ENCODE measurements around the gene USP43.
A peak's percentile ranks its signal among the peaks of the same experiment; 100 is the strongest.
"Not testable (repeated sequence)": the region's sequence is repeated elsewhere in the genome, so short reads cannot be mapped to it uniquely, and the experiment has no call there.

Gene USP43

GRCh38 chr17:9661027-9661426 is 15.7 kb downstream of the USP43 start:
- DNase-seq: no peak

- DNase-seq: not testable (repeated sequence)
Observed at GRCh38 chr17:9663511-9663910, 18.2 kb downstream of the USP43 start.

- no peak for DNase-seq
Observed at GRCh38 chr17:9666461-9667050, 21.2 kb downstream of the USP43 start.

GRCh38 chr17:9668517-9668916 is 23.2 kb downstream of the USP43 start:
- peak; percentile 33 for DNase-seq

- DNase-seq: no peak
Observed at GRCh38 chr17:9669551-9670008, 24.3 kb downstream of the USP43 start.

- no peak for DNase-seq
Observed at GRCh38 chr17:9670596-9670995, 25.3 kb downstream of the USP43 start.

GRCh38 chr17:9671559-9671958 is 26.2 kb downstream of the USP43 start:
- DNase-seq: no peak

- peak; percentile 2 for DNase-seq
Observed at GRCh38 chr17:9672266-9672665, 26.9 kb downstream of the USP43 start.

- DNase-seq: no peak
Observed at GRCh38 chr17:9672691-9673090, 27.4 kb downstream of the USP43 start.

GRCh38 chr17:9676084-9676483 is 30.8 kb downstream of the USP43 start:
- DNase-seq: no peak

- DNase-seq: peak; percentile 58
Observed at GRCh38 chr17:9676820-9677310, 31.5 kb downstream of the USP43 start.

- no peak for DNase-seq
Observed at GRCh38 chr17:9677411-9677810, 32.1 kb downstream of the USP43 start.

- no peak for DNase-seq
Observed at GRCh38 chr17:9677896-9678295, 32.6 kb downstream of the USP43 start.

- DNase-seq: no peak
Observed at GRCh38 chr17:9684955-9685621, 39.8 kb downstream of the USP43 start.

GRCh38 chr17:9693755-9694154 is 48.4 kb downstream of the USP43 start:
- DNase-seq: no peak

- no peak for DNase-seq
Observed at GRCh38 chr17:9696279-9697044, 51.1 kb downstream of the USP43 start.

- no peak for DNase-seq
Observed at GRCh38 chr17:9700136-9700535, 54.8 kb downstream of the USP43 start.

GRCh38 chr17:9700754-9701476 is 55.6 kb downstream of the USP43 start:
- no peak for DNase-seq

- no peak for DNase-seq
Observed at GRCh38 chr17:9702482-9702881, 57.2 kb downstream of the USP43 start.

GRCh38 chr17:9702914-9703780 is 57.8 kb downstream of the USP43 start:
- DNase-seq: no peak

GRCh38 chr17:9703781-9704082 is 58.4 kb downstream of the USP43 start:
- DNase-seq: no peak

- DNase-seq: no peak
Observed at GRCh38 chr17:9705745-9706144, 60.4 kb downstream of the USP43 start.
